K562 (cell line): ENCODE measurements around the gene ALDH3B2. TPM values are rescaled to one million over a fixed set of nuclear protein-coding genes. Genes with fewer than 3 reads are reported as not detected.

Experiments used
- CHD4 ChIP-seq: fragments of 200-600 bp; sonication (generic); IDR thresholded peaks from 3 replicates; pipeline ENCODE4 v1.6.1; 2012; ENCODE audit warnings: low read depth, mild to moderate bottlenecking, mixed read lengths, low read length, inconsistent platforms; ENCODE audit not compliant: insufficient read depth, insufficient replicate concordance, poor library complexity, severe bottlenecking
- FOXA3 ChIP-seq, 2 experiments: fragments of 450-650 bp in 1 of 2; sonication (generic) in 1 of 2; formaldehyde crosslinking; IDR thresholded peaks in 1 of 2; conservative IDR thresholded peaks in 1 of 2; 2 replicates each; pipeline versions ENCODE4 v1.4.0 to v1.8.0; 2020 to 2022; ENCODE audit warnings: mild to moderate bottlenecking in 2 of 2, missing genetic modification reagents in 1 of 2
- JUN ChIP-seq, 2 experiments: sonication (generic) in 1 of 2; formaldehyde crosslinking in 1 of 2; IDR thresholded peaks; 2 replicates each; pipeline versions ENCODE4 v1.6.1 to v1.8.0; 2012 to 2022; ENCODE audit warnings: borderline replicate concordance in 2 of 2, mild to moderate bottlenecking in 2 of 2, improper control_type of control experiment in 1 of 2, low read depth in 1 of 2, low read length in 1 of 2, missing genetic modification reagents in 1 of 2
- PHB ChIP-seq: fragments of 250-450 bp; sonication (Bioruptor Pico); IDR thresholded peaks from 2 replicates; pipeline ENCODE4 v1.5.0; 2021
- RBM25 ChIP-seq: fragments of 200-400 bp; formaldehyde crosslinking; IDR thresholded peaks from 2 replicates; pipeline ENCODE4 v1.6.1; 2018; ENCODE audit warnings: low read length, low read depth, moderate library complexity; ENCODE audit not compliant: severe bottlenecking
- SAFB2 ChIP-seq: fragments of 200-400 bp; formaldehyde crosslinking; IDR thresholded peaks from 2 replicates; pipeline ENCODE4 v1.6.1; 2018; ENCODE audit warnings: borderline replicate concordance, low read length, low read depth, moderate library complexity; ENCODE audit not compliant: severe bottlenecking
- SETDB1 ChIP-seq: IDR thresholded peaks from one replicate; pipeline ENCODE4 v1.6.1; 2012; ENCODE audit warnings: low read length, control low read depth, inconsistent platforms
- SIX5 ChIP-seq, 2 experiments: IDR thresholded peaks; 2 replicates each; pipeline ENCODE4 v1.6.1; 2011; ENCODE audit warnings: low read length in 2 of 2, borderline replicate concordance in 1 of 2, low read depth in 1 of 2, mild to moderate bottlenecking in 1 of 2, moderate library complexity in 1 of 2; ENCODE audit not compliant: insufficient read depth in 1 of 2
- TEAD4 ChIP-seq, 2 experiments: sonication (generic) in 1 of 2; formaldehyde crosslinking in 1 of 2; IDR thresholded peaks; 2 replicates each; pipeline versions ENCODE4 v1.6.1 to v1.8.0; 2012 to 2022; ENCODE audit warnings: borderline replicate concordance in 1 of 2, inconsistent platforms in 1 of 2, low read length in 1 of 2, mild to moderate bottlenecking in 1 of 2, missing genetic modification reagents in 1 of 2
- THRAP3 ChIP-seq: fragments of 450-650 bp; IDR thresholded peaks from 2 replicates; pipeline ENCODE4 v1.6.1; 2016; ENCODE audit warnings: mild to moderate bottlenecking, inconsistent platforms, borderline replicate concordance
- ZEB2 ChIP-seq: fragments of 450-650 bp; IDR thresholded peaks from 2 replicates; pipeline ENCODE4 v1.6.1; 2016
- ZNF644 ChIP-seq: fragments of 200-800 bp; sonication (Bioruptor generic); IDR thresholded peaks from 2 replicates; pipeline ENCODE4 v1.6.1; 2016; ENCODE audit warnings: low read depth, missing genetic modification characterization, missing compliant biosample characterization
- polyA plus RNA-seq, 8 experiments: library from polyadenylated mRNA; depleted of rRNA in 4 of 8; stranded (reverse) in 5 of 8; unstranded in 3 of 8; fragments of >200 nt; fragmentation: Nextera tagmentation in 2 of 8; fragmentation: Illumina TruSeq in 1 of 8; extraction: Ambion mirVana in 2 of 8; extraction: Trizol in 1 of 8; gene quantifications; 2 replicates each; pipeline versions ENCODE4 v1.2.1 to v1.2.3, GENCODE V29; 2011 to 2014; ENCODE audit warnings: inconsistent platforms in 1 of 8, missing spikeins in 1 of 8
- total RNA-seq, 7 experiments: library from RNA; depleted of rRNA in 6 of 7; stranded (reverse); fragments of >200 nt in 6 of 7; fragmentation: Illumina TruSeq in 2 of 7; extraction: Trizol in 2 of 7; gene quantifications; 2 replicates each; pipeline versions ENCODE4 v1.2.1 to v1.2.3, GENCODE V29; 2011 to 2021; ENCODE audit warnings: low replicate concordance in 1 of 7
- TF ChIP-seq, protein P1 (sequence below): fragments of 250-450 bp; sonication (Bioruptor Pico); IDR thresholded peaks from 2 replicates; pipeline ENCODE4 v1.8.0; 2022; ENCODE audit warnings: moderate library complexity, mild to moderate bottlenecking, inconsistent platforms
- TF ChIP-seq, protein P2 (sequence below): fragments of 450-650 bp; formaldehyde crosslinking; IDR thresholded peaks from 2 replicates; pipeline ENCODE4 v1.4.0; 2020; ENCODE audit warnings: mild to moderate bottlenecking, mixed read lengths
- TF ChIP-seq, protein P3 (sequence below): fragments of 250-450 bp; sonication (Bioruptor Pico); IDR thresholded peaks from 2 replicates; pipeline ENCODE4 v1.5.0; 2021
- TF ChIP-seq, protein P4 (sequence below): fragments of 250-450 bp; sonication (Bioruptor Pico); IDR thresholded peaks from 2 replicates; pipeline ENCODE4 v1.5.0; 2021; ENCODE audit warnings: mild to moderate bottlenecking, borderline replicate concordance
- TF ChIP-seq, protein P5 (sequence below): sonication (generic); formaldehyde crosslinking; IDR thresholded peaks from 2 replicates; pipeline ENCODE4 v1.8.0; 2022; ENCODE audit warnings: mild to moderate bottlenecking, missing genetic modification reagents

The ALDH3B2 gene
- total and polyA plus RNA-seq, 9 of the 15 experiments (the other 6 are each of a cell fraction or from before 2014, with no cell fraction given) = not detected

DNA sequence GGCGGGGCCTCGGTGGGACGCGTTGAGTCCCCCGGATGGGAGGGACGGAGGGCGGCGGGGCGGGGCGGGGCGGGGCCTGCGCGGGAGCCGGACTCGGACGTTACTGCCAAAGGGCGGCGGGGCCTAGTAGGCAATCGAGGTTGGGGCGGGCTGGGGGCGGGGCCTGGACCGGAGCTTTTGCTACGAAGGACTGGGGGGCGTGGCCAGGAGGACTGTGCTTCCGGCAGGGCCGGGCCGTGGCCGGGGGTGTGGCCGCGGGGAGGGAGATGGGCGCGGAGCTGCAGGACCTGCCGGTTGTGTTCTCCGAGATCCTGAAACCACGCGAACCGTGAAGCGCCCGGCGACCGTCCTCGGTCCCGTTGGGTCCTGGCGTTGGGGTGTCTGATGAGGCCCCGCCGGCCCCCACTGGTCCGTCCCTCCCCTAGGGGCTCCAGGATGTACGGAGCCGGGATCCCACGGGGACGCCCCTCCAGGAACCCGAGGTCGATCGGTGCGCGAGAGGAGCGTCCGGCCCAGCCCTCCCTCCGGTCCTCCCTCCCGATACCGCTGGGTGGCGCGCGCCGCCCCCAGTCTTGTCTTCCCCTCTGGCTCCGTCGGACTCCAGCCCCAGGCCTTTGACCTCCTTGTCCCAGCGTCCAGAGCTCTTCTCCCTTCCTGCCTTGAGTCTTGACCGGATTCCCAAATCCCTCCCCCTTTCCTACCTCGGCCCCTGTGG lies 44.0 kb downstream of the ALDH3B2 start (continued):
- TF ChIP-seq SIX5 (IDR thresholded peaks at IDR 0.05; ENCODE audit: borderline replicate concordance in 1 of 2, insufficient read depth in 1 of 2, low read depth in 1 of 2, low read length in 2 of 2) = no peak
- TF ChIP-seq, protein P1, sequence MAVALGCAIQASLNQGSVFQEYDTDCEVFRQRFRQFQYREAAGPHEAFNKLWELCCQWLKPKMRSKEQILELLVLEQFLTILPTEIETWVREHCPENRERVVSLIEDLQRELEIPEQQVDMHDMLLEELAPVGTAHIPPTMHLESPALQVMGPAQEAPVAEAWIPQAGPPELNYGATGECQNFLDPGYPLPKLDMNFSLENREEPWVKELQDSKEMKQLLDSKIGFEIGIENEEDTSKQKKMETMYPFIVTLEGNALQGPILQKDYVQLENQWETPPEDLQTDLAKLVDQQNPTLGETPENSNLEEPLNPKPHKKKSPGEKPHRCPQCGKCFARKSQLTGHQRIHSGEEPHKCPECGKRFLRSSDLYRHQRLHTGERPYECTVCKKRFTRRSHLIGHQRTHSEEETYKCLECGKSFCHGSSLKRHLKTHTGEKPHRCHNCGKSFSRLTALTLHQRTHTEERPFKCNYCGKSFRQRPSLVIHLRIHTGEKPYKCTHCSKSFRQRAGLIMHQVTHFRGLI (CRISPR knock-in tag) = no peak
- TF ChIP-seq, protein P2, sequence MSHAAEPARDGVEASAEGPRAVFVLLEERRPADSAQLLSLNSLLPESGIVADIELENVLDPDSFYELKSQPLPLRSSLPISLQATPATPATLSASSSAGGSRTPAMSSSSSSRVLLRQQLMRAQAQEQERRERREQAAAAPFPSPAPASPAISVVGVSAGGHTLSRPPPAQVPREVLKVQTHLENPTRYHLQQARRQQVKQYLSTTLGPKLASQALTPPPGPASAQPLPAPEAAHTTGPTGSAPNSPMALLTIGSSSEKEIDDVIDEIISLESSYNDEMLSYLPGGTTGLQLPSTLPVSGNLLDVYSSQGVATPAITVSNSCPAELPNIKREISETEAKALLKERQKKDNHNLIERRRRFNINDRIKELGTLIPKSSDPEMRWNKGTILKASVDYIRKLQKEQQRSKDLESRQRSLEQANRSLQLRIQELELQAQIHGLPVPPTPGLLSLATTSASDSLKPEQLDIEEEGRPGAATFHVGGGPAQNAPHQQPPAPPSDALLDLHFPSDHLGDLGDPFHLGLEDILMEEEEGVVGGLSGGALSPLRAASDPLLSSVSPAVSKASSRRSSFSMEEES (CRISPR knock-in tag) = no peak
- no peak for TF ChIP-seq ZEB2
- TF ChIP-seq TEAD4 (IDR thresholded peaks at IDR 0.05; ENCODE audit: low read length) = no peak
- no peak for TF ChIP-seq TEAD4 (CRISPR knock-in tag; IDR thresholded peaks at IDR 0.05; ENCODE audit: borderline replicate concordance)
- TF ChIP-seq, protein P3, sequence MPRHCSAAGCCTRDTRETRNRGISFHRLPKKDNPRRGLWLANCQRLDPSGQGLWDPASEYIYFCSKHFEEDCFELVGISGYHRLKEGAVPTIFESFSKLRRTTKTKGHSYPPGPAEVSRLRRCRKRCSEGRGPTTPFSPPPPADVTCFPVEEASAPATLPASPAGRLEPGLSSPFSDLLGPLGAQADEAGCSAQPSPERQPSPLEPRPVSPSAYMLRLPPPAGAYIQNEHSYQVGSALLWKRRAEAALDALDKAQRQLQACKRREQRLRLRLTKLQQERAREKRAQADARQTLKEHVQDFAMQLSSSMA = no peak
- peak; percentile 30; the same call in 1 of the 2 replicates for TF ChIP-seq JUN (IDR thresholded peaks at IDR 0.05; ENCODE audit: borderline replicate concordance, low read depth, low read length)
- TF ChIP-seq JUN (CRISPR knock-in tag; IDR thresholded peaks at IDR 0.05; ENCODE audit: borderline replicate concordance) = no peak
- TF ChIP-seq SAFB2 = no peak
- TF ChIP-seq, protein P4, sequence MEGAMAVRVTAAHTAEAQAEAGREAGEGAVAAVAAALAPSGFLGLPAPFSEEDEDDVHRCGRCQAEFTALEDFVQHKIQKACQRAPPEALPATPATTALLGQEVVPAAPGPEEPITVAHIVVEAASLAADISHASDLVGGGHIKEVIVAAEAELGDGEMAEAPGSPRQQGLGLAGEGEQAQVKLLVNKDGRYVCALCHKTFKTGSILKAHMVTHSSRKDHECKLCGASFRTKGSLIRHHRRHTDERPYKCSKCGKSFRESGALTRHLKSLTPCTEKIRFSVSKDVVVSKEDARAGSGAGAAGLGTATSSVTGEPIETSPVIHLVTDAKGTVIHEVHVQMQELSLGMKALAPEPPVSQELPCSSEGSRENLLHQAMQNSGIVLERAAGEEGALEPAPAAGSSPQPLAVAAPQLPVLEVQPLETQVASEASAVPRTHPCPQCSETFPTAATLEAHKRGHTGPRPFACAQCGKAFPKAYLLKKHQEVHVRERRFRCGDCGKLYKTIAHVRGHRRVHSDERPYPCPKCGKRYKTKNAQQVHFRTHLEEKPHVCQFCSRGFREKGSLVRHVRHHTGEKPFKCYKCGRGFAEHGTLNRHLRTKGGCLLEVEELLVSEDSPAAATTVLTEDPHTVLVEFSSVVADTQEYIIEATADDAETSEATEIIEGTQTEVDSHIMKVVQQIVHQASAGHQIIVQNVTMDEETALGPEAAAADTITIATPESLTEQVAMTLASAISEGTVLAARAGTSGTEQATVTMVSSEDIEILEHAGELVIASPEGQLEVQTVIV (CRISPR knock-in tag) = no peak
- TF ChIP-seq PHB (CRISPR knock-in tag) = 0 out of 2 replicates have a peak, but pooled peaks have one; percentile 40
- TF ChIP-seq THRAP3 = no peak
- TF ChIP-seq ZNF644 = no peak
- TF ChIP-seq, protein P5, sequence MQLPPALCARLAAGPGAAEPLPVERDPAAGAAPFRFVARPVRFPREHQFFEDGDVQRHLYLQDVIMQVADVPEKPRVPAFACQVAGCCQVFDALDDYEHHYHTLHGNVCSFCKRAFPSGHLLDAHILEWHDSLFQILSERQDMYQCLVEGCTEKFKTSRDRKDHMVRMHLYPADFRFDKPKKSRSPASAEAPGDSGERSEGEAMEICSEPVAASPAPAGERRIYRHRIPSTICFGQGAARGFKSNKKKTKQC (CRISPR knock-in tag) = peak; percentile 89
- no peak for TF ChIP-seq FOXA3 (CRISPR knock-in tag; conservative IDR thresholded peaks at IDR 0.05 in 1 of 2, IDR thresholded peaks at IDR 0.05 in 1 of 2)
- no peak for TF ChIP-seq SETDB1
- TF ChIP-seq RBM25 = no peak
- no peak for TF ChIP-seq CHD4
